ENCODE data around the gene MPPE1.

MPPE1 gene

GRCh38 chr18:11882636-11883035 is 25.5 kb downstream of the MPPE1 start:
- Mint-ChIP-seq H3K36me3 (ENCODE audit: low read depth) (peaks cover 57% of the 10 kb centered on the region), H3K27ac (no peak overlapping the region), H3K9me3 (no peaks in the 10 kb centered on the region), H3K4me3 (no peak overlapping the region), H3K4me1 (ENCODE audit: low read depth) (peaks cover 6% of the 10 kb centered on the region), H3K27me3 (no peaks in the 10 kb centered on the region)
- no peak for DNase-seq

- H3K9me3 Mint-ChIP-seq: no peaks in the 10 kb centered on the region
- H3K27ac Mint-ChIP-seq: no peak overlapping the region
- H3K36me3 Mint-ChIP-seq (ENCODE audit: low read depth): peaks cover 47% of the 10 kb centered on the region
- no peaks in the 10 kb centered on the region for H3K27me3 Mint-ChIP-seq
- no peaks in the 10 kb centered on the region for H3K4me1 Mint-ChIP-seq (ENCODE audit: low read depth)
- DNase-seq: no peak
- no peak overlapping the region for H3K4me3 Mint-ChIP-seq
These were observed 27.4 kb downstream of the MPPE1 start for GRCh38 chr18:11880586-11881304.

GRCh38 chr18:11877497-11878135 is 30.5 kb downstream of the MPPE1 start:
- H3K27me3 Mint-ChIP-seq: no peaks in the 10 kb centered on the region
- no peak overlapping the region for H3K27ac Mint-ChIP-seq
- no peaks in the 10 kb centered on the region for H3K4me1 Mint-ChIP-seq (ENCODE audit: low read depth)
- DNase-seq: no peak
- H3K9me3 Mint-ChIP-seq: no peaks in the 10 kb centered on the region
- no peak overlapping the region for H3K4me3 Mint-ChIP-seq
- peaks cover 21% of the 10 kb centered on the region for H3K36me3 Mint-ChIP-seq (ENCODE audit: low read depth)

DNA sequence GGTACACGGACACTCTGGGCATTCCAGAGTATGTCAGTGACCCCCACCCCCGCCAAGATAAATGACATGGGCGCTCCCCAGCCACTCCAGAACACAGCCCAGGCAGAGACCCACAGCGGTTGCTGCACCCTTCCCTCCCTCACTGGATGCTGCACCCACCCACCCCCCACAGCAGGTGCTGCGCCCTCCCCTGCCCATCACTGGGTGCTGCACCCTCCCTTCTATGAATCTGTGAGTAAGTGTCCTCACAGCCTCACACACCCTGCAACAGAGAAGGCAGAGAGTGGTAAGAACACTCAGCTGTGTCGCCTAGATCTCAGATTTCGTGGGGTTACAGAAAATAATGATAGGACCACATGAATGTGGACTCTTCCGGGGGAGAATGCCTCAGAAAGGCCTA is 33.4 kb downstream of the MPPE1 start:
- no peak for DNase-seq
- H3K27me3 Mint-ChIP-seq: no peaks in the 10 kb centered on the region
- H3K36me3 Mint-ChIP-seq (ENCODE audit: low read depth): peaks cover 6% of the 10 kb centered on the region
- H3K4me1 Mint-ChIP-seq (ENCODE audit: low read depth): peaks cover 1% of the 10 kb centered on the region
- H3K4me3 Mint-ChIP-seq: no peak overlapping the region
- H3K27ac Mint-ChIP-seq: no peak overlapping the region
- H3K9me3 Mint-ChIP-seq: no peaks in the 10 kb centered on the region

GRCh38 chr18:11873670-11874340 is 34.3 kb downstream of the MPPE1 start:
- Mint-ChIP-seq H3K27me3 (peaks cover under 1% of the 10 kb centered on the region), H3K9me3 (no peaks in the 10 kb centered on the region), H3K27ac (no peak overlapping the region), H3K4me3 (no peak overlapping the region), H3K4me1 (ENCODE audit: low read depth) (peaks cover 1% of the 10 kb centered on the region), H3K36me3 (ENCODE audit: low read depth) (peaks cover 6% of the 10 kb centered on the region)
- DNase-seq: peak; percentile 19

GRCh38 chr18:11872479-11873136 is 35.5 kb downstream of the MPPE1 start:
- H3K27me3 Mint-ChIP-seq: peaks cover 7% of the 10 kb centered on the region
- H3K27ac Mint-ChIP-seq: no peak overlapping the region
- no peak overlapping the region for H3K4me3 Mint-ChIP-seq
- peaks cover 5% of the 10 kb centered on the region for H3K36me3 Mint-ChIP-seq (ENCODE audit: low read depth)
- peaks cover 1% of the 10 kb centered on the region for H3K4me1 Mint-ChIP-seq (ENCODE audit: low read depth)
- no peaks in the 10 kb centered on the region for H3K9me3 Mint-ChIP-seq
- DNase-seq: peak; percentile 23

DNA sequence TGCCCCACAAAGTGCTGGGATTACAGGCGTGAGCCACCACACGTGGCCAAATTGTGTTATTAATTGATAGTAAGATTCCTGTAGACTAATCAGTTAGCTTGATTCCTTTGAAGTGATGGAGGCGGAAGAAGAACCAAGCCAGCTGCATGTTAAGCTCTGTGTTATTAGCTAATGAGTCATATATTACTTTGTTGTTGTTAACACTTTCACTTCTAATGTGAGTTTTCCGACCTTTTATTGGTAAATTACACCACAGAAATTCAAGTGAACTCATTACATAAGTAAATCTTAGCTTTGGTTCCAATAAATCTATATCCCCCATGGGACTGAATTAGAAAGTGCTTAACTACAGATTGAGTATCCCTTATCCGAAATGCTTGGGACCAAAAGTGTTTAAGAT is 36.6 kb downstream of the MPPE1 start:
- no peak overlapping the region for H3K4me3 Mint-ChIP-seq
- H3K27ac Mint-ChIP-seq: no peak overlapping the region
- DNase-seq: no peak
- H3K27me3 Mint-ChIP-seq: peaks cover 10% of the 10 kb centered on the region
- H3K4me1 Mint-ChIP-seq (ENCODE audit: low read depth): peaks cover 1% of the 10 kb centered on the region
- H3K9me3 Mint-ChIP-seq: no peaks in the 10 kb centered on the region
- no peaks in the 10 kb centered on the region for H3K36me3 Mint-ChIP-seq (ENCODE audit: low read depth)

- Mint-ChIP-seq H3K4me1 (ENCODE audit: low read depth) (peaks cover 1% of the 10 kb centered on the region), H3K9me3 (no peaks in the 10 kb centered on the region), H3K4me3 (no peak overlapping the region), H3K27ac (no peak overlapping the region), H3K36me3 (ENCODE audit: low read depth) (no peaks in the 10 kb centered on the region), H3K27me3 (peaks cover 10% of the 10 kb centered on the region)
- no peak for DNase-seq
These were observed 39.9 kb downstream of the MPPE1 start for GRCh38 chr18:11868230-11868629.

DNA sequence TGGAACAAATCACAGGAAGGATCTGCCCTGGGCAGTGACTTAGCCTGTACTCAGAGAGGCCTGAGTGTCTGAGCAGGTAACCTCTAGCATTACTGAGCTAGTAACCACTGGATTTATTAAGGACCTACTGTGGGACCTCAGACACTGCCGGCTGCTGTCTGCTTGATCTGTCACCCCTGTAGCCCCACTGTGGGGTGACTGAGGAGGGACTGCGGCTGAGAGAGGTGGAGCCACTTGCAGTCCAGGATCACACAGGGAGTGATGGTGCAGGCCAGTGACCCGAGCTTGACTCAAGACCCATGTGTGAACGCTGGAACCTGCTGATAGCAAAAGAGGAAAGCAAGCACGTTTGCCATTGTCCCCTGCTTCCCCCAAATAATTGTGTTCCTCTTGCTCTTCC is 41.4 kb downstream of the MPPE1 start:
- H3K4me3 Mint-ChIP-seq: no peak overlapping the region
- no peak for DNase-seq
- peaks cover 1% of the 10 kb centered on the region for H3K4me1 Mint-ChIP-seq (ENCODE audit: low read depth)
- no peaks in the 10 kb centered on the region for H3K9me3 Mint-ChIP-seq
- no peak overlapping the region for H3K27ac Mint-ChIP-seq
- H3K27me3 Mint-ChIP-seq: peaks cover 10% of the 10 kb centered on the region
- H3K36me3 Mint-ChIP-seq (ENCODE audit: low read depth): no peaks in the 10 kb centered on the region

- H3K4me1 Mint-ChIP-seq (ENCODE audit: low read depth): peaks cover under 1% of the 10 kb centered on the region
- H3K27ac Mint-ChIP-seq: no peak overlapping the region
- H3K9me3 Mint-ChIP-seq: no peaks in the 10 kb centered on the region
- no peaks in the 10 kb centered on the region for H3K36me3 Mint-ChIP-seq (ENCODE audit: low read depth)
- no peak for DNase-seq
- peaks cover 10% of the 10 kb centered on the region for H3K27me3 Mint-ChIP-seq
- H3K4me3 Mint-ChIP-seq: no peak overlapping the region
These were observed 41.8 kb downstream of the MPPE1 start for GRCh38 chr18:11866329-11866728.

GRCh38 chr18:11865071-11865470 is 43.0 kb downstream of the MPPE1 start:
- Mint-ChIP-seq H3K4me1 (ENCODE audit: low read depth) (peaks cover 4% of the 10 kb centered on the region), H3K27me3 (peaks cover 10% of the 10 kb centered on the region), H3K4me3 (no peak overlapping the region), H3K36me3 (ENCODE audit: low read depth) (no peaks in the 10 kb centered on the region), H3K27ac (no peak overlapping the region), H3K9me3 (no peaks in the 10 kb centered on the region)
- DNase-seq: peak; percentile 21

DNA sequence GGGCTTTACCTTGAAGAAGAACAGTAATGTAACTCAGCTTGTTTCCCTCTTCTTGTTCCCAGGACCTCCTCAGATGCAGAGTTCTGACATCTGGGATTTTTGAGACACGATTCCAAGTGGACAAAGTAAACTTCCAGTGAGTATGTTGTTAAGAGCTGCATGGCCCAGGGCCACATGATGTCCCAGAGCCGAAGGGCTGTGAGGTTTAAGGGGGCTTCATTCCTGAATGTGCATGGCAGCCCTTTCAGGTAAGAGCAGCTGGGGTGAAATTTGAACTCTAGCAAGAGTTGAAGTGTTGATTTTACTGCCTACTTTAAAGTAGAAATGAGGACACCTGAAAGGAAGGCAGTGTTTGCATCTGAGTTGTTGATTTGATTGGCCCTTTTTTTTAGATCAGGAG is 43.6 kb downstream of the MPPE1 start:
- no peak overlapping the region for H3K27ac Mint-ChIP-seq
- no peak overlapping the region for H3K4me3 Mint-ChIP-seq
- H3K9me3 Mint-ChIP-seq: no peaks in the 10 kb centered on the region
- H3K27me3 Mint-ChIP-seq: peaks cover 10% of the 10 kb centered on the region
- H3K36me3 Mint-ChIP-seq (ENCODE audit: low read depth): no peaks in the 10 kb centered on the region
- DNase-seq: no peak
- peaks cover 8% of the 10 kb centered on the region for H3K4me1 Mint-ChIP-seq (ENCODE audit: low read depth)

DNA sequence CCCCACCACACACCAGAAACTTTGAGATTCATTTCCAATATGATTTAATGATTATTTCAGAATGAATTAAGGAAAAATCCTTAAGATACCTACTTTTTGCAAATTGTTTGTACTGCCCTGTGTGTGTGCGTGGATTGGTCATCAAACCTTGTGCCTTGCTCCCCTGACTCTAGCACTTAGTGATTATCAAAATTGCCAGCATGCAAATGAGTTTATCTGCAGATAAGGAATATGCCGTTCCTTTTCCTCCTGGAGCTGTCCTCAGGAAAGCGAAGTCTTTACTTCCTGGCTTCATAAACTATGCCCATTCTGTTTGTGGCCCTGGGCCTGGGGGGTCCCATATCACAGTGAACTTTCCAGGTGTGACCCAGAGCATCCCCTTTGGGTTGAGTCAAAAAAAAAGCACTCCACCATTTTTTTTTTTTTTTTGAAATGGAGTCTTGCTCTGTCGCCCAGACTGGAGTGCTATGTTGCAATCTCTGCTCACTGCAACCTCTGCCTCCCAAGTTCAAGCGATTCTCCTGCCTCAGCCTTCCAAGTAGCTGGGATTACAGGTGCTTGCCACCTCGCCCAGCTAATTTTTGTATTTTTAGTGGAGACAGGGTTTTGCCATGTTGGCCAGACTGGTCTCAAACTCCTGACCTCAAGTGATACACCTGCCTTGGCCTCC is 45.5 kb downstream of the MPPE1 start:
- DNase-seq: no peak
- no peaks in the 10 kb centered on the region for H3K36me3 Mint-ChIP-seq (ENCODE audit: low read depth)
- H3K9me3 Mint-ChIP-seq: no peaks in the 10 kb centered on the region
- no peak overlapping the region for H3K4me3 Mint-ChIP-seq
- peaks cover 9% of the 10 kb centered on the region for H3K4me1 Mint-ChIP-seq (ENCODE audit: low read depth)
- H3K27ac Mint-ChIP-seq: no peak overlapping the region
- peaks cover 3% of the 10 kb centered on the region for H3K27me3 Mint-ChIP-seq

- no peaks in the 10 kb centered on the region for H3K9me3 Mint-ChIP-seq
- no peaks in the 10 kb centered on the region for H3K36me3 Mint-ChIP-seq (ENCODE audit: low read depth)
- no peak for DNase-seq
- H3K4me3 Mint-ChIP-seq: no peak overlapping the region
- H3K27ac Mint-ChIP-seq: no peak overlapping the region
- H3K4me1 Mint-ChIP-seq (ENCODE audit: low read depth): peaks cover 11% of the 10 kb centered on the region
- peaks cover under 1% of the 10 kb centered on the region for H3K27me3 Mint-ChIP-seq
These were observed 46.4 kb downstream of the MPPE1 start for GRCh38 chr18:11861583-11862288.

All from activated T-cell treated with anti-CD3 and anti-CD28 coated beads, Interleukin-2, amount 50 U/mL, for 24 hours (primary cell).